NB4 (cell line): Measurements from ENCODE around the gene MYZAP.

Experiments used
- POLR2A ChIP-seq: IDR thresholded peaks from 2 replicates; pipeline ENCODE4 v1.6.1; 2011; ENCODE audit warnings: mild to moderate bottlenecking; ENCODE audit not compliant: insufficient read length; ENCODE audit errors: extremely low read depth
- TF ChIP-seq, protein P1 (sequence below): IDR thresholded peaks from one replicate; pipeline ENCODE4 v1.5.1; 2012; ENCODE audit warnings: low read depth, low read length
- TF ChIP-seq, protein P2 (sequence below): IDR thresholded peaks from 2 replicates; pipeline ENCODE4 v1.6.1; 2011; ENCODE audit warnings: low read depth, low read length

DNA sequence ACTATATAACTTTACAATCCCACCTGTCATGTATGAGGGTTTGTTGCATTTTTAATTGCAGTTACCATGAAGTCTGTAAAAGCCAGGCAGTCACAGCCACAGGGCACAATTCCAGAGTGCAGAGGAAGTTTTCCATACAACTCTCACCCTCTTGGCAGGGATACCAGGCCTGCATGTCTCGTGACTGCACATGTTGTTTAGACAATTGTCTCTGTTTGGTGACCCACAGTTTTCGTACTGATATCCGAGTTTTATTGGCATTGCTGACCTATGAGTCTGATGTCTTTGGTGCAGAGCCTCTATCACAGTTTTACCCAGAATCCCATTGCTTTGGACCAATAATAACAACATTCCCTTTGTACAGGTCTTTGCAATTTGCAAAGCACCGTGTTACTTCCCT lies 24.9 kb upstream of the MYZAP start:
- TF ChIP-seq, protein P1, sequence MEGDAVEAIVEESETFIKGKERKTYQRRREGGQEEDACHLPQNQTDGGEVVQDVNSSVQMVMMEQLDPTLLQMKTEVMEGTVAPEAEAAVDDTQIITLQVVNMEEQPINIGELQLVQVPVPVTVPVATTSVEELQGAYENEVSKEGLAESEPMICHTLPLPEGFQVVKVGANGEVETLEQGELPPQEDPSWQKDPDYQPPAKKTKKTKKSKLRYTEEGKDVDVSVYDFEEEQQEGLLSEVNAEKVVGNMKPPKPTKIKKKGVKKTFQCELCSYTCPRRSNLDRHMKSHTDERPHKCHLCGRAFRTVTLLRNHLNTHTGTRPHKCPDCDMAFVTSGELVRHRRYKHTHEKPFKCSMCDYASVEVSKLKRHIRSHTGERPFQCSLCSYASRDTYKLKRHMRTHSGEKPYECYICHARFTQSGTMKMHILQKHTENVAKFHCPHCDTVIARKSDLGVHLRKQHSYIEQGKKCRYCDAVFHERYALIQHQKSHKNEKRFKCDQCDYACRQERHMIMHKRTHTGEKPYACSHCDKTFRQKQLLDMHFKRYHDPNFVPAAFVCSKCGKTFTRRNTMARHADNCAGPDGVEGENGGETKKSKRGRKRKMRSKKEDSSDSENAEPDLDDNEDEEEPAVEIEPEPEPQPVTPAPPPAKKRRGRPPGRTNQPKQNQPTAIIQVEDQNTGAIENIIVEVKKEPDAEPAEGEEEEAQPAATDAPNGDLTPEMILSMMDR = no peak
- no peak for TF ChIP-seq POLR2A
- TF ChIP-seq, protein P2, sequence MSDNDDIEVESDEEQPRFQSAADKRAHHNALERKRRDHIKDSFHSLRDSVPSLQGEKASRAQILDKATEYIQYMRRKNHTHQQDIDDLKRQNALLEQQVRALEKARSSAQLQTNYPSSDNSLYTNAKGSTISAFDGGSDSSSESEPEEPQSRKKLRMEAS = no peak
